Measurements from ENCODE around the gene MAMDC2.
A peak's percentile ranks its signal among the peaks of the same experiment; 100 is the strongest.

MAMDC2 gene

DNA sequence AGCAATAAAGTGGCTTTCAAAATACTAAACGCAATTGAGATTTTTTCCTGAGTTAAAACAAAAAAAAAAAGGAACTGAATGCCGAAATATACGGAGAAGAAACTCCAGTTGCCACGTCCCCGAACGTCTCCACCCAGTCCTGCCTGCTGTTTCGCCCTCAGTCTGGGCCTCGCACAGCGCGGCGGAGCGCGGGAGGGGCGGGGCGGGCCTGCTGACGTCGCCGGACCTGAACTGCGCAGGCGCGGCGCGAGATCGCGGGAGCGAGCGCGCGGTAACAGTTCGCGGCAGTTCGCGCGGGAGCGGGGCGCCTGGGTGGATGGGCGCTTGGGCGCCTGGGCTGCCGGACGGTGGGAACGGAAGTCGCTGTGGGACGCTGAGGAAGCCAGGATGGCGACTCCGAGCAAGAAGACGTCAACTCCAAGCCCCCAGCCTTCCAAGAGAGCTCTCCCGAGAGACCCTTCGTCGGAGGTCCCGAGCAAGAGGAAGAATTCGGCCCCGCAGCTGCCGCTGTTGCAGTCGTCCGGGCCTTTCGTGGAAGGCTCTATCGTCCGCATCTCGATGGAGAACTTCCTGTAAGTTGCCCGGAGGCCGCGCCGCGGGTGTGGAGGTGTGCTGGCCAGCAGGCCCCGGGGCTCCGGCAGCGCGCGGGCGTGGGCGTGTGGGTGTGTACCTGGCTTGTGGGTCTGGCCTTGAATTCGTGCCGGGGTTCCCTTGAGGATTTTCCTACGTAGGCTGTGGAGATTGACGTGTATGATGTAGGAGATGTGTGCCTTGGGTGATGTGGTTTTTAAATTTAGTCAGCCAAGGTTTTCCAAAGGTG lies 215.3 kb downstream of the MAMDC2 start, which contains the start of gene SMC5:
Gene SMC5, plus strand, starts transcription at position 287 of the 820 bp plus-strand sequence. Its CDS starts 101 bp downstream, at position 388.
- no peaks in the 10 kb centered on the region for H3K9me3 ChIP-seq (ENCODE audit: control insufficient read depth in 2 of 2, low read length in 2 of 2)
- peak within 1 kb of the TSS; percentile 97 for H3K27ac ChIP-seq (ENCODE audit: low read length)
- H3K36me3 ChIP-seq (ENCODE audit: control insufficient read depth in 2 of 2, insufficient read depth in 2 of 2, low read length in 2 of 2) = peaks cover 3 to 5% of the 10 kb centered on the region in 2 donors
- no peaks in the 10 kb centered on the region for H3K27me3 ChIP-seq (ENCODE audit: control insufficient read depth in 1 of 2, insufficient read depth in 2 of 2, low read length in 2 of 2)
- peaks cover 38% of the 10 kb centered on the region for H3K4me1 ChIP-seq (ENCODE audit: control insufficient read depth, insufficient read depth, low read length)
- peak within 1 kb of the TSS; percentile 96 to 97 for H3K9ac ChIP-seq (ENCODE audit: low read length in 2 of 2)
- H3K4me3 ChIP-seq (ENCODE audit: low read length in 2 of 2) = peak within 1 kb of the TSS; percentile 97

DNA sequence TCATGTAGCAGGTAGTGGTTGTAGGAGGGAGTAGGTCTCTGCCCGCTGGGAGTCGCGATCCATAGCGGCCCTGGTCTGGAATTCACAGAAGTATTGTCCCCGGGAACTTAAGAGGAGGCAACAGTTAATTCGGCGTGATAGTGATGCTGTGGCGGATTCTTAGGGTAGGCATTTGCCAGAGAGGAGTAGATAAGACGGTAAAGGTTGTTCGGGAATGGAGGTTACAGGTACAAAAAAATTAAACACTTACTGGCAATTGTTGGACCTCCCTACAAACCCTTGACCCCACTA lies 215.8 kb downstream of the MAMDC2 start:
- Histone ChIP-seq H3K27ac (ENCODE audit: low read length) (peak overlapping the region; percentile 97), H3K9me3 (ENCODE audit: control insufficient read depth in 2 of 2, low read length in 2 of 2) (no peaks in the 10 kb centered on the region), H3K4me3 (ENCODE audit: low read length in 2 of 2) (peak overlapping the region; percentile 97), H3K4me1 (ENCODE audit: control insufficient read depth, insufficient read depth, low read length) (peaks cover 38% of the 10 kb centered on the region), H3K27me3 (ENCODE audit: control insufficient read depth in 1 of 2, insufficient read depth in 2 of 2, low read length in 2 of 2) (no peaks in the 10 kb centered on the region), H3K36me3 (ENCODE audit: control insufficient read depth in 2 of 2, insufficient read depth in 2 of 2, low read length in 2 of 2) (peaks cover 5 to 6% of the 10 kb centered on the region in 2 donors), H3K9ac (ENCODE audit: low read length in 2 of 2) (peak overlapping the region; percentile 94 to 97)

DNA sequence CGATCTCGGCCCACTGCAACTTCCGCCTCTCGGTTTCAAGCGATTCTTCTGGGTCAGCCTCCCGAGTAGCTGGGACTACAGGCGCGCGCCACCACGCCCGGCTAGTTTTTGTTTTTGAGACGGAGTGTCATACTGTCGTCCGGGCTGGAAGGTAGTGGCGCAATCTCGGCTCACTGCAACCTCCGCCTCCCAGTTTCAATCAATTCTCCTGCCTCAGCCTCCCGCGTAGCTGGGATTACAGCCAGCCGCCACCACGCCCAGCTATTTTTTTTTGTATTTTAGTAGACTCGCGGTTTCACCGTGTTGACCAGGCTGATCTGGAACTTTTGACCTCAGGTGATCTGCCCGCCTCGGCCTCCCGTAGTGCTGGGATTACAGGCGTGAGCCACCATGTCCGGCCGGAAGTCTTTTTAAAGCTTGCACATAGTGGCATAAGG lies 216.4 kb downstream of the MAMDC2 start:
- no peak overlapping the region for H3K9ac ChIP-seq (ENCODE audit: low read length in 2 of 2)
- peak overlapping the region; percentile 97 for H3K4me3 ChIP-seq (ENCODE audit: low read length in 2 of 2)
- H3K4me1 ChIP-seq (ENCODE audit: control insufficient read depth, insufficient read depth, low read length) = peaks cover 38% of the 10 kb centered on the region
- H3K27ac ChIP-seq (ENCODE audit: low read length) = no peak overlapping the region
- no peaks in the 10 kb centered on the region for H3K27me3 ChIP-seq (ENCODE audit: control insufficient read depth in 1 of 2, insufficient read depth in 2 of 2, low read length in 2 of 2)
- H3K36me3 ChIP-seq (ENCODE audit: control insufficient read depth in 2 of 2, insufficient read depth in 2 of 2, low read length in 2 of 2) = peaks cover 10% of the 10 kb centered on the region in 2 donors
- H3K9me3 ChIP-seq (ENCODE audit: control insufficient read depth in 2 of 2, low read length in 2 of 2) = no peaks in the 10 kb centered on the region

DNA sequence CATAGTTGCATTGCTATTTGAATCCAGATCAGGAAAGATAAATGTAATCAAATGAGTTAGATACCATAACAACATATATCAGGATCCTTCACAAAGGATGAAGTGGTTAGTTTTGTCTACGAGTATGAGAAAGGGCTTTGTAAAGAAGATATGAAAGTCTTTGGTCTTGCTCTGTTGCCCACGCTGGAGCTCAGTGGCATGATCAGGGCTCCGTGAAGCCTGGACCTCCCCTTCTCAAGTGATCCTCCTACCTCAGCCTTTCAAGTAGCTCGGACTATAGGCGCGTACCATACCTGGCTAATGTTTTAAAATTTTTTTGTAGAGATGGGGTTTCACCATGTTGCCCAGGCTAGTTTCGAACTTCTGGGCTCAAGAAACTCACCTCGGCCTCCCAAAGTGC lies 217.0 kb downstream of the MAMDC2 start:
- peaks cover 38% of the 10 kb centered on the region for H3K4me1 ChIP-seq (ENCODE audit: control insufficient read depth, insufficient read depth, low read length)
- no peaks in the 10 kb centered on the region for H3K9me3 ChIP-seq (ENCODE audit: control insufficient read depth in 2 of 2, low read length in 2 of 2)
- H3K36me3 ChIP-seq (ENCODE audit: control insufficient read depth in 2 of 2, insufficient read depth in 2 of 2, low read length in 2 of 2) = peaks cover 12 to 13% of the 10 kb centered on the region in 2 donors
- no peak overlapping the region for H3K9ac ChIP-seq (ENCODE audit: low read length in 2 of 2)
- H3K27ac ChIP-seq (ENCODE audit: low read length) = no peak overlapping the region
- peak overlapping the region; percentile 21 to 97 for H3K4me3 ChIP-seq (ENCODE audit: low read length in 2 of 2)
- H3K27me3 ChIP-seq (ENCODE audit: control insufficient read depth in 1 of 2, insufficient read depth in 2 of 2, low read length in 2 of 2) = no peaks in the 10 kb centered on the region

DNA sequence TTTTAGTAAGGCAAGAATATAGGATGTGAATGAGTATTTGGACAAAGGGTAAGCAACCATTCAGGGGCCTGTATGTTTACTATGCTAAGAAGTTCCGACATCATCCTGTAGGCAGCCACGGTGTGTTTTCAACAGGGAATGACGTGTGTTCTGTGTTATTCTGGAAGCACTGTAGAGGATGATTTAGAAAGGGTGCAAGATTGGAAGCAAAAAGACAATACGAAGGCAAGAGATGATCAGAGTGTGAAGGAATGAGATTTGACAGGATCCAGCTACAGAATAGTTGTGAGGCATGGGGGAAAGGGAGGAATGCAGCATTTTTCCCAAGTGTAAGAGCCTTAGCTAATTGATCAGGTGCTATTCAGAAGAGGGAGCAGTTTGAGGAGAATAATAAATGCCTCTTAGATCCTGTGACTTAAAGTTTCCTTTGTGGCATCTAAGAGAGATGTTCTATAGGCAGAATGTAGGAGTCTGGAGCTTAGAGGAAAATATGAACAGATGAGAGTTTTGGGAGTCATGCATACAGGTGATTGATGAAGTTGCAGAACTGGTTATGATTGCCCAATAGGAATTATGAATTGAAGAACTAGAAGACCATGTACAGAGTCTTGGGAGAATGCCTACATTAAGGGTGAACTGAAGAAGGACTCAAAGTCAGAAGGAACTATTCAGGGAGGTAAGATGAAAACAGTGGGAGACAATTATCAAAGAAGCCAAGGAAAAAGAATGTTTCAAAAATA lies 217.7 kb downstream of the MAMDC2 start:
- Histone ChIP-seq H3K36me3 (ENCODE audit: control insufficient read depth in 2 of 2, insufficient read depth in 2 of 2, low read length in 2 of 2) (peaks cover 13% of the 10 kb centered on the region in 2 donors), H3K27ac (ENCODE audit: low read length) (no peak overlapping the region), H3K9me3 (ENCODE audit: control insufficient read depth in 2 of 2, low read length in 2 of 2) (no peaks in the 10 kb centered on the region), H3K4me3 (ENCODE audit: low read length in 2 of 2) (peak overlapping the region in 1 of 2 donors; percentile 97), H3K27me3 (ENCODE audit: control insufficient read depth in 1 of 2, insufficient read depth in 2 of 2, low read length in 2 of 2) (no peaks in the 10 kb centered on the region), H3K4me1 (ENCODE audit: control insufficient read depth, insufficient read depth, low read length) (peaks cover 33% of the 10 kb centered on the region), H3K9ac (ENCODE audit: low read length in 2 of 2) (no peak overlapping the region)

DNA sequence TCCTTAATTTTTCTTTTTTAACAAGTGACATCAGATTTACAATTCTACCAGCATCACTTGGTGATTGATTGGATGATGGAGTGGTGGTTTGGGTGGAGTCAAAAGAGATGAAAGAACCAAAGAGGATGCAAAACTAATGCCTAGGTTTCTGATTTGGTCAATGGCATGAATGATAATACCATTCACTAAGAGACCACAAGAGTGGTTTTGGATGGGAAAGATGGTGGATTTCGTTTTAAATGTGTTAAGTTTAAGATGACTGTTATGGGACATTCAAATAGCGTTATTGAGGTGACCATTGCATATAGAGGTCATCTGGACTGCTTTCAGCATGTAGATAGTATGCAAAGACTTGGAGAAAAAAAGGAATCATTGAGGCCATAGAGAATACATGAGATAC lies 218.7 kb downstream of the MAMDC2 start:
- Histone ChIP-seq H3K4me1 (ENCODE audit: control insufficient read depth, insufficient read depth, low read length) (peaks cover 24% of the 10 kb centered on the region), H3K9me3 (ENCODE audit: control insufficient read depth in 2 of 2, low read length in 2 of 2) (no peaks in the 10 kb centered on the region), H3K9ac (ENCODE audit: low read length in 2 of 2) (no peak overlapping the region), H3K36me3 (ENCODE audit: control insufficient read depth in 2 of 2, insufficient read depth in 2 of 2, low read length in 2 of 2) (peaks cover 13% of the 10 kb centered on the region in 2 donors), H3K27me3 (ENCODE audit: control insufficient read depth in 1 of 2, insufficient read depth in 2 of 2, low read length in 2 of 2) (no peaks in the 10 kb centered on the region), H3K4me3 (ENCODE audit: low read length in 2 of 2) (no peak overlapping the region), H3K27ac (ENCODE audit: low read length) (no peak overlapping the region)

DNA sequence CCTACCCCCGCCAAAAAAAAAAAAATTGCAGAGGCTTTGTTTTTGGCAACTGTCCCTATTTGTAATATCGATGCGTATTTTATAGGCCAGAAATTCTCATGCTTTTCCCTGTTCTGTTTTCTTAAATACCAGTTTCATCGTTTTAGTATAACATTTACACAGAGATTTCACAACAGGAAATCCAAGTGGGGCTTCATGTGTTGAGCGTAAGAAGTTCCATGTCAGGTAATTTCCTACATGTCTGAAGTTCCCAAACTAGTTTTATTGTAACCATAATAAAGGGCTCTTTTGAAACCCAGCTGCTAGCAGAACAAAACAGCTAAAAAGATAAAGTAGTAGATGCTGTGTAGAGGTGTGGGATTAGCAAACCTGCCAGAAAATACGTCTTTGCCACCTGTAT lies 219.3 kb downstream of the MAMDC2 start:
- Histone ChIP-seq H3K4me3 (ENCODE audit: low read length in 2 of 2) (no peak overlapping the region), H3K9me3 (ENCODE audit: control insufficient read depth in 2 of 2, low read length in 2 of 2) (no peaks in the 10 kb centered on the region), H3K9ac (ENCODE audit: low read length in 2 of 2) (no peak overlapping the region), H3K4me1 (ENCODE audit: control insufficient read depth, insufficient read depth, low read length) (peaks cover 20% of the 10 kb centered on the region), H3K27me3 (ENCODE audit: control insufficient read depth in 1 of 2, insufficient read depth in 2 of 2, low read length in 2 of 2) (no peaks in the 10 kb centered on the region), H3K27ac (ENCODE audit: low read length) (no peak overlapping the region), H3K36me3 (ENCODE audit: control insufficient read depth in 2 of 2, insufficient read depth in 2 of 2, low read length in 2 of 2) (peaks cover 13 to 17% of the 10 kb centered on the region in 2 donors)

DNA sequence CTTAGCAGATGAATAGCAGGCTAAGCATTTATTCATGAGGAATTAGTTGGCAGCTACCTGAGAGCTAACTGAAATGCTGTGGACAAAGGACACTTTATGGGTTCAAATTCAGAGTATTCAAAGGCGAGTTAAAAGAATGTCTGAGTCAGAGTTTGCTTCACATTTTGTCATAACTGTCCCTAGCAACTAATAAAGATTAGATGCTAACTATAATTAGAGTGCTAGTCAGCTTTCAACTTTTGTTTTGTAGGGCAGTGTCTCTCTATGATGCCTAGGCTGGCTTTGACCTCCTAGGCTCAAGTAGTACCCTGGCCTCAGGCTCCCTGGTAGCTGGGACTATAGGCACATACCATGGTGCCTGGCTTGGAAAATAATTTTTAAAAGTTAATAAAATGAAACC lies 219.8 kb downstream of the MAMDC2 start:
- Histone ChIP-seq H3K4me1 (ENCODE audit: control insufficient read depth, insufficient read depth, low read length) (peaks cover 15% of the 10 kb centered on the region), H3K27me3 (ENCODE audit: control insufficient read depth in 1 of 2, insufficient read depth in 2 of 2, low read length in 2 of 2) (no peaks in the 10 kb centered on the region), H3K27ac (ENCODE audit: low read length) (no peak overlapping the region), H3K4me3 (ENCODE audit: low read length in 2 of 2) (no peak overlapping the region), H3K36me3 (ENCODE audit: control insufficient read depth in 2 of 2, insufficient read depth in 2 of 2, low read length in 2 of 2) (peaks cover 13 to 17% of the 10 kb centered on the region in 2 donors), H3K9ac (ENCODE audit: low read length in 2 of 2) (no peak overlapping the region), H3K9me3 (ENCODE audit: control insufficient read depth in 2 of 2, low read length in 2 of 2) (no peaks in the 10 kb centered on the region)
